ENCODE data around the gene YWHAE. TPM values are rescaled to one million over a fixed set of nuclear protein-coding genes. Genes with fewer than 3 reads are reported as not detected.

Gene YWHAE
- 557 and 941 TPM in 2 replicates for total RNA-seq

DNA sequence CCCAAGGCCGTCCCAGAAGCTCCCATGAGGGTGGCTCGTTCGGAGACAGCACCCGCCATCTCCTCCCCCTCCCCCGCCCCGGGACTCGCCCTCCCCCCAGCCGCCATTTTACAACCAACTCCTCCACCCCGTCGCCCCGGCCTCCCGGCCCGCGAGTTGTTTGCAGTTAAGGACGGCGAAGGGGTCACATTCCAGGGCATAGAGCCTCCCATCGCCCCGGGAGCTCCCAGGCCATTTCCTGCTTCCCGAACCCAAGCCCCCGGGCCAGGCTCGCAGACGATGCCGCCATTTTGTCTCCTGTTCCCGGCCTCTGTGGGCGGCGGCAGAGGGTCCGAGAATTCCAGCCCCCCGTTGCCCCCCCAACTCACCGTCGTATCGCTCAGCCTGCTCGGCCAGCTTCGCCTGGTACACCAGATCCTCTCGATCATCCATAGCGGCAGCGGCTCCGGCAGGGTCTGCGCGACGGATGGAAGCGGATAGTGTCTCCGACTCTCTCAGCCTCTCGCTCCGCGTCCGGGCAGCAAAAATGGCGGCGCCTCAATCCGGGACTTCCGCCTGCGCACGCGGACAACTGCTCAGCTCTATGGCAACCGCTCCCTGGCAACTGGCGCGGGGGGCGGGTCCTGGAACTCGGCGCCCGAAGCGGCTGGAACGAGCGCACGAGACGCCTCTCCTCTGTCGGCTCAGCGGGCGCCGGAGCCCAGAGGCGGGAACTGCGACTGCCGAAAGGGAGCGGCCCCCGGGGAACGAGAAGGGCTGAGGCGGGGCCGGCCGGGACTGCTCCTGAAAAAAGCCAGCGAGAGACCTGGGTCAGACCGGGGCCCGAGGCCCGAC lies at the start of gene YWHAE:
Gene YWHAE, minus strand, starts transcription at position 544 of the 834 bp plus-strand sequence. Its CDS starts 112 bp downstream, at position 432.

Other genes starting within 250 kb of the YWHAE start
- 38.8 and 64.9 TPM in 2 replicates for gene ABR, start 220.2 kb downstream of the YWHAE start, total RNA-seq
- gene BHLHA9, start 129.8 kb downstream of the YWHAE start, total RNA-seq: not detected in 2 replicates
- not detected in 2 replicates for gene TRARG1, start 120.6 kb downstream of the YWHAE start, total RNA-seq
- gene CRK, start 56.0 kb upstream of the YWHAE start, total RNA-seq: 117 and 118 TPM in 2 replicates
- gene MYO1C, start 92.5 kb upstream of the YWHAE start, total RNA-seq: 189 and 222 TPM in 2 replicates
- 19.5 and 22.2 TPM in 2 replicates for gene INPP5K, start 116.4 kb upstream of the YWHAE start, total RNA-seq
- 18.4 and 19.4 TPM in 2 replicates for gene PITPNA, start 162.6 kb upstream of the YWHAE start, total RNA-seq
- 2.1 and 2.9 TPM in 2 replicates for gene SLC43A2, start 228.6 kb upstream of the YWHAE start, total RNA-seq
- gene SCARF1, start 245.5 kb upstream of the YWHAE start, total RNA-seq: 0.25 and 0.44 TPM in 2 replicates
- gene RILP, start 249.6 kb upstream of the YWHAE start, total RNA-seq: 5.2 and 5.6 TPM in 2 replicates

All from uterine smooth muscle cell (primary cell).